ENCODE data around the gene CD1D. TPM values are rescaled to one million over a fixed set of nuclear protein-coding genes. Genes with fewer than 3 reads are reported as not detected.

CD1D gene
- polyA plus RNA-seq, 1 of the 3 experiments (the other 2 are of a cell fraction) = not detected

DNA sequence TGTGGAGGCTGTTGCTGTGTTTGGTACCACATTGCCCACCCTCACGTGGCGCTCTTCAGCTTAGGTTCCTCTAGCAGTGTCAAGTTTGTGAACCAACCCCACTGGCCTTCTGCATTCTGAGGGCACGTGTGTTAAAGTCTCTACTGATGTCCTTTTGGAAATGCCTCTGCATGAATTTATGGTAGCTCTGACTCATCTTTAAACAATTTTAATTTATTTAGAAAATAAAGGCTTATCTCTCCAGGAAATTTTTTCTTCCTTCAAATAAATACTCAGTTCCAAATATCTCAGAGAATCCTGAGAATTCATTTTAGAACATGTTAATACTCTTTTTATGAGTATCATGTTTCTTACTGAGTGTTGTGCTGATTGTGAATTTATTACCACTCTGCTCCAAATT is 5.5 kb downstream of the CD1D start (continued):
- no peak for TF ChIP-seq CTCF (IDR thresholded peaks at IDR 0.05)
- no peak for TF ChIP-seq RCOR1 (IDR thresholded peaks at IDR 0.05; ENCODE audit: low read length)
- TF ChIP-seq TAF1 (IDR thresholded peaks at IDR 0.05; ENCODE audit: borderline replicate concordance, low read depth, low read length) = no peak
- no peak for TF ChIP-seq RAD21 (IDR thresholded peaks at IDR 0.05; ENCODE audit: low read length)

DNA sequence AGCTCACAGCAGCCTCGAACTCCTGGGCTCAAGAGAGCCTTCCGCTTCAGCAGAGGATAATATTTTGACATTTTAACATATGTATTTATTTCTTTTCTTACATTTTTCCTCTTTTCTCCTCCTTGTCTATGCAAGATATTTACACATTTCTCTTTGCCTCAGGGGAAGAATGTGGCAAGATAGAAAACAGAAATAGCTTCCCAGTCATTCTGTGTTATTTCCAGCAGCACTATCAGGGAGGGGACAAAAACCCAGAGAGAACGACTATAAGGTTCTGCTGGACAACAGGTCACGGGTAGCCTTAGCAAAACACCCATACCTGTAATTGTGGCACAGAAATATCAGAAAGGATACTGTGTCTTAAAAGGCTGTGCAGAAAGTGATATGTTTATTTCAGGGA is 7.9 kb downstream of the CD1D start:
- DNase-seq = no peak
- H3K9me3 ChIP-seq = no peaks in the 10 kb centered on the region
- no peak overlapping the region for H3K4me3 ChIP-seq (ENCODE audit: low read depth in 2 of 2, low read length in 1 of 2)
- no peaks in the 10 kb centered on the region for H3F3A ChIP-seq (replicated peaks; ENCODE audit: insufficient read depth)
- no peak overlapping the region for H3K27ac ChIP-seq (ENCODE audit: low read depth in 2 of 2, low read length in 1 of 2)
- H3K4me2 ChIP-seq = no peak overlapping the region
- no peaks in the 10 kb centered on the region for H3K79me2 ChIP-seq (ENCODE audit: insufficient read depth)
- CTCF ChIA-PET = interaction anchor here (1.3 kb wide), 1 partner anchor 15 kb away, joined by 6 read pairs; no protein-coding TSS in a partner anchor
- peaks cover 19% of the 10 kb centered on the region; the same call in 1 of the 2 replicates for H3K27me3 ChIP-seq (ENCODE audit: insufficient read depth)
- no peaks in the 10 kb centered on the region for H3K36me3 ChIP-seq (replicated peaks in 1 of 2; ENCODE audit: control insufficient read depth in 1 of 2, insufficient read depth in 2 of 2, low read length in 1 of 2)
- H3K9me2 ChIP-seq = no peaks in the 10 kb centered on the region
- POLR2A ChIA-PET = no interaction called here
- H4K20me1 ChIP-seq (ENCODE audit: insufficient read depth) = no peaks in the 10 kb centered on the region
- TF ChIP-seq, protein P1, sequence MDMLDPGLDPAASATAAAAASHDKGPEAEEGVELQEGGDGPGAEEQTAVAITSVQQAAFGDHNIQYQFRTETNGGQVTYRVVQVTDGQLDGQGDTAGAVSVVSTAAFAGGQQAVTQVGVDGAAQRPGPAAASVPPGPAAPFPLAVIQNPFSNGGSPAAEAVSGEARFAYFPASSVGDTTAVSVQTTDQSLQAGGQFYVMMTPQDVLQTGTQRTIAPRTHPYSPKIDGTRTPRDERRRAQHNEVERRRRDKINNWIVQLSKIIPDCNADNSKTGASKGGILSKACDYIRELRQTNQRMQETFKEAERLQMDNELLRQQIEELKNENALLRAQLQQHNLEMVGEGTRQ (IDR thresholded peaks at IDR 0.05; ENCODE audit: borderline replicate concordance, low read depth, low read length) = no peak
- TF ChIP-seq RAD21 (IDR thresholded peaks at IDR 0.05; ENCODE audit: low read length) (no peak), FOSL2 (IDR thresholded peaks at IDR 0.05; ENCODE audit: borderline replicate concordance, low read depth) (no peak), GATA2 (CRISPR knock-in tag; IDR thresholded peaks at IDR 0.05) (no peak), MXI1 (IDR thresholded peaks at IDR 0.05; ENCODE audit: low read depth, low read length) (no peak), NFIC (IDR thresholded peaks at IDR 0.05; ENCODE audit: borderline replicate concordance) (no peak), TEAD4 (IDR thresholded peaks at IDR 0.05; ENCODE audit: borderline replicate concordance, insufficient read depth) (no peak), ZBTB33 (IDR thresholded peaks at IDR 0.05; ENCODE audit: borderline replicate concordance, low read depth) (no peak), SIN3A (IDR thresholded peaks at IDR 0.05; ENCODE audit: borderline replicate concordance, low read depth, low read length) (no peak), CHD2 (IDR thresholded peaks at IDR 0.05; ENCODE audit: low read length, partially characterized antibody) (no peak), FOXJ3 (CRISPR knock-in tag; IDR thresholded peaks at IDR 0.05) (no peak), TAF1 (IDR thresholded peaks at IDR 0.05; ENCODE audit: borderline replicate concordance, low read depth, low read length) (no peak), NRF1 (IDR thresholded peaks at IDR 0.05; ENCODE audit: low read depth, low read length) (no peak), SMC3 (IDR thresholded peaks at IDR 0.05; ENCODE audit: low read depth, low read length) (no peak), ELF1 (IDR thresholded peaks at IDR 0.05) (no peak), EP300 (IDR thresholded peaks at IDR 0.05; ENCODE audit: borderline replicate concordance in 1 of 2, low read depth in 1 of 2, low read length in 1 of 2) (no peak)
- TF ChIP-seq, protein P2, sequence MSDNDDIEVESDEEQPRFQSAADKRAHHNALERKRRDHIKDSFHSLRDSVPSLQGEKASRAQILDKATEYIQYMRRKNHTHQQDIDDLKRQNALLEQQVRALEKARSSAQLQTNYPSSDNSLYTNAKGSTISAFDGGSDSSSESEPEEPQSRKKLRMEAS (IDR thresholded peaks at IDR 0.05; ENCODE audit: low read depth) = no peak
- no peak overlapping the region for H3K9ac ChIP-seq
- 6% methylated on average over 4 of the region's 4 CpGs for WGBS (ENCODE audit: low lambda C conversion rate)
- H3K4me1 ChIP-seq (ENCODE audit: control insufficient read depth in 1 of 2, insufficient read depth in 2 of 2, low read depth in 1 of 2, low read length in 1 of 2) = peaks cover 0 to 5% of the 10 kb centered on the region in 2 experiments; a peak in 1 of 4 replicates
- no peak overlapping the region for H2AFZ ChIP-seq (ENCODE audit: low read depth)

Data from SK-N-SH (cell line).